Peyer's patch (tissue), 4 donors: ENCODE results near the gene CPEB4. TPM values are rescaled to one million over a fixed set of nuclear protein-coding genes. Genes with fewer than 3 reads are reported as not detected.

Experiments used
- DNase-seq, 3 donors: peaks; one replicate each; pipeline ENCODE4 v3.0.0-alpha.2; 2017 to 2019
- H3K27ac ChIP-seq, 4 donors: fragments of 200-600 bp; sonication (generic); one replicate each; pipeline ENCODE4 v1.5.1; 2016 to 2019
- H3K27me3 ChIP-seq, 2 donors: fragments of 200-600 bp; sonication (generic); one replicate each; pipeline ENCODE4 v1.5.1; 2019
- H3K36me3 ChIP-seq, 3 donors: fragments of 200-600 bp; sonication (generic); one replicate each; pipeline ENCODE4 v1.5.1; 2016 to 2019
- H3K4me1 ChIP-seq, 4 donors: fragments of 200-600 bp; sonication (generic); one replicate each; pipeline ENCODE4 v1.5.1; 2016 to 2019
- H3K4me3 ChIP-seq, 4 donors: fragments of 200-600 bp; sonication (generic); 1 replicate in 3 of 4; 2 replicates in 1 of 4; pipeline ENCODE4 v1.5.1; 2016 to 2019; ENCODE audit warnings: mild to moderate bottlenecking in 1 of 4
- H3K9me3 ChIP-seq, 4 donors: fragments of 200-600 bp; sonication (generic); one replicate each; pipeline ENCODE4 v1.5.1; 2016 to 2019; ENCODE audit warnings: mild to moderate bottlenecking in 1 of 4
- POLR2A ChIP-seq, 2 donors: fragments of 450-650 bp; IDR thresholded peaks; one replicate each; pipeline ENCODE4 v1.5.1; 2017; ENCODE audit warnings: antibody characterized with exemption in 2 of 2, mild to moderate bottlenecking in 2 of 2, moderate library complexity in 2 of 2
- total RNA-seq, 4 donors: library from RNA; depleted of rRNA; stranded (reverse); fragments of >200 nt; gene quantifications; one replicate each; pipeline ENCODE4 v1.1.0, GENCODE V29; 2016
- TF ChIP-seq, protein P1 (sequence below), 6 experiments: fragments of 450-650 bp in 4 of 6; fragments of 200-600 bp in 2 of 6; sonication (generic) in 1 of 6; IDR thresholded peaks; one replicate each; pipeline ENCODE4 v1.5.1; 2017 to 2019; ENCODE audit warnings: antibody characterized with exemption in 6 of 6, mild to moderate bottlenecking in 3 of 6, moderate library complexity in 1 of 6

The CPEB4 gene
- total RNA-seq, 4 donors from 2014 or later: 29.7 to 67.0 (median 57.6) TPM

GRCh38 chr5:173928871-173929574 is 40.9 kb downstream of the CPEB4 start:
- no peaks in the 10 kb centered on the region for H3K9me3 ChIP-seq
- H3K4me1 ChIP-seq: peaks cover 0 to 11% (median 0%) of the 10 kb centered on the region in 4 donors
- peaks cover 0 to 4% (median 0%) of the 10 kb centered on the region in 3 donors for H3K36me3 ChIP-seq
- DNase-seq: no peak
- H3K4me3 ChIP-seq: no peak overlapping the region
- H3K27ac ChIP-seq: no peak overlapping the region
- TF ChIP-seq, protein P1, sequence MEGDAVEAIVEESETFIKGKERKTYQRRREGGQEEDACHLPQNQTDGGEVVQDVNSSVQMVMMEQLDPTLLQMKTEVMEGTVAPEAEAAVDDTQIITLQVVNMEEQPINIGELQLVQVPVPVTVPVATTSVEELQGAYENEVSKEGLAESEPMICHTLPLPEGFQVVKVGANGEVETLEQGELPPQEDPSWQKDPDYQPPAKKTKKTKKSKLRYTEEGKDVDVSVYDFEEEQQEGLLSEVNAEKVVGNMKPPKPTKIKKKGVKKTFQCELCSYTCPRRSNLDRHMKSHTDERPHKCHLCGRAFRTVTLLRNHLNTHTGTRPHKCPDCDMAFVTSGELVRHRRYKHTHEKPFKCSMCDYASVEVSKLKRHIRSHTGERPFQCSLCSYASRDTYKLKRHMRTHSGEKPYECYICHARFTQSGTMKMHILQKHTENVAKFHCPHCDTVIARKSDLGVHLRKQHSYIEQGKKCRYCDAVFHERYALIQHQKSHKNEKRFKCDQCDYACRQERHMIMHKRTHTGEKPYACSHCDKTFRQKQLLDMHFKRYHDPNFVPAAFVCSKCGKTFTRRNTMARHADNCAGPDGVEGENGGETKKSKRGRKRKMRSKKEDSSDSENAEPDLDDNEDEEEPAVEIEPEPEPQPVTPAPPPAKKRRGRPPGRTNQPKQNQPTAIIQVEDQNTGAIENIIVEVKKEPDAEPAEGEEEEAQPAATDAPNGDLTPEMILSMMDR (IDR thresholded peaks at IDR 0.05): no peak
- no peak for TF ChIP-seq POLR2A (IDR thresholded peaks at IDR 0.05)
- no peaks in the 10 kb centered on the region for H3K27me3 ChIP-seq

DNA sequence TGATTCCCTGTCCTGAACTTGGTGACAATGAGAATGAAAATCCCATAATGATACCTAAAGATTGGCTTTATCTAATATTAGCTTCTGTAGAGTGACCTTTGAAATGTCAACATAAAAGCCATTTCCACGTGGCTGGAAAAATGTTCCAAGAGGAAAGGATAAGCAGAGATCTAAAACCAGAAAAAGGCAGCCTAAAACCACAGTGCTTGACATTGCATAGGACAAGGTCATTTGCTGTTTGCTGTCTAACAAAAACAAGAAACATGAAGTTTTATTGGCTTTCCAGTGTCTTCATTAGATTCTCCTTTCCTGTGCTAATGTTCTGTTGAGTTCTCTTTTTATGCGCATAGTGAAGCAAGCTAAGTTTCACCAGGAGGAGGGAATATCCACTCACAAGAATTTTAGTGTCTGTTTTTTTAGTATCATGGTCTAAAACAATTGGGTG is 44.6 kb downstream of the CPEB4 start:
- Histone ChIP-seq H3K27ac (no peak overlapping the region), H3K27me3 (no peaks in the 10 kb centered on the region), H3K36me3 (peaks cover 0 to 4% (median 0%) of the 10 kb centered on the region in 3 donors), H3K4me1 (peaks cover 0 to 11% (median 0%) of the 10 kb centered on the region in 4 donors), H3K9me3 (no peaks in the 10 kb centered on the region), H3K4me3 (no peak overlapping the region)
- no peak for TF ChIP-seq POLR2A (IDR thresholded peaks at IDR 0.05)
- TF ChIP-seq, protein P1 (IDR thresholded peaks at IDR 0.05): no peak
- DNase-seq: no peak

DNA sequence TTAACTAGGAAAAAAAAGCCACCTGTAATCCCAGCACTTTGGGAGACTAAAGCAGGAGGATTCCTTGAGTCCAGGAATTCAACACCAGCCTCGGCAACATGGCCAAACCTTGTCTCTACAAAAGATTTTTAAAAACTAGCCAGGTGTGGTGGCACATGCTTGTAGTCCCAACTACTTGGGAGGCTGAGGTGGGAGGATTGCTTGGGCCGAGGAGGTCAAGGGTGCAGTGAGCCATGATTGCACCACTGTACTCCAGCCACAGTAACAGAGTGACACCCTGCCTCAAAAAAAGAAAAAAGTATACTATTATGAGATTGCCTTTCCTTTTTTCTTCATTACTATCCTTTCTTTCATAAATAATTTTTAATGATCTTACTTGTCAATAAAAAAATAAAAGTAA is 45.8 kb downstream of the CPEB4 start:
- no peak overlapping the region for H3K27ac ChIP-seq
- TF ChIP-seq, protein P1 (IDR thresholded peaks at IDR 0.05): no peak
- no peak for TF ChIP-seq POLR2A (IDR thresholded peaks at IDR 0.05)
- no peak overlapping the region for H3K4me3 ChIP-seq
- no peaks in the 10 kb centered on the region for H3K27me3 ChIP-seq
- no peaks in the 10 kb centered on the region for H3K9me3 ChIP-seq
- peaks cover 0 to 11% (median 0%) of the 10 kb centered on the region in 4 donors for H3K4me1 ChIP-seq
- H3K36me3 ChIP-seq: peaks cover 0 to 4% (median 0%) of the 10 kb centered on the region in 3 donors
- DNase-seq: no peak

GRCh38 chr5:173935396-173935795 is 47.2 kb downstream of the CPEB4 start:
- H3K4me1 ChIP-seq: peaks cover 0 to 11% (median 0%) of the 10 kb centered on the region in 4 donors
- H3K4me3 ChIP-seq: no peak overlapping the region
- TF ChIP-seq, protein P1 (IDR thresholded peaks at IDR 0.05): no peak
- TF ChIP-seq POLR2A (IDR thresholded peaks at IDR 0.05): no peak
- H3K36me3 ChIP-seq: peaks cover 0 to 4% (median 0%) of the 10 kb centered on the region in 3 donors
- no peak overlapping the region for H3K27ac ChIP-seq
- H3K27me3 ChIP-seq: no peaks in the 10 kb centered on the region
- DNase-seq: no peak
- no peaks in the 10 kb centered on the region for H3K9me3 ChIP-seq

- Histone ChIP-seq H3K4me3 (no peak overlapping the region), H3K27ac (no peak overlapping the region), H3K27me3 (no peaks in the 10 kb centered on the region), H3K9me3 (no peaks in the 10 kb centered on the region), H3K4me1 (peaks cover 0 to 11% (median 0%) of the 10 kb centered on the region in 4 donors), H3K36me3 (peaks cover 0 to 7% (median 0%) of the 10 kb centered on the region in 3 donors)
- TF ChIP-seq, protein P1 (IDR thresholded peaks at IDR 0.05): no peak
- no peak for TF ChIP-seq POLR2A (IDR thresholded peaks at IDR 0.05)
- no peak for DNase-seq
Observed at GRCh38 chr5:173940269-173940668, 52.1 kb downstream of the CPEB4 start.
